ENCODE data around the gene ZBTB1. TPM values are rescaled to one million over a fixed set of nuclear protein-coding genes. Genes with fewer than 3 reads are reported as not detected.

The ZBTB1 gene
- total RNA-seq, 1 experiment from 2014 or later = 37.8 TPM

- peaks cover 13% of the 10 kb centered on the region; the same call in 1 of the 2 replicates for H3K79me2 ChIP-seq (ENCODE audit: insufficient read depth, low read length)
- no peaks in the 10 kb centered on the region for H3K9me3 Mint-ChIP-seq
- no peaks in the 10 kb centered on the region for H3K27me3 ChIP-seq (ENCODE audit: insufficient read depth, low read length)
- no peak overlapping the region for H3K18ac ChIP-seq (ENCODE audit: insufficient read length, low read depth, low read length)
- H2BK5ac ChIP-seq (ENCODE audit: insufficient read length, low read length) = no peak overlapping the region
- H3K56ac ChIP-seq (ENCODE audit: insufficient read length, low read depth, low read length) = no peak overlapping the region
- no peak overlapping the region for H3K4ac ChIP-seq (ENCODE audit: low read depth, low read length)
- no peak overlapping the region for H4K91ac ChIP-seq (ENCODE audit: insufficient read length, low read depth, low read length)
- no peak overlapping the region for H2BK20ac ChIP-seq (ENCODE audit: low read depth, low read length, poor library complexity, severe bottlenecking)
- H4K5ac ChIP-seq (ENCODE audit: insufficient read length, low read depth, low read length) = no peak overlapping the region
- peaks cover 7 to 19% (median 14%) of the 10 kb centered on the region in 3 experiments; a peak in 6 of 7 replicates for H3K36me3 Mint-ChIP-seq (ENCODE audit: insufficient read depth in 1 of 3, low read depth in 3 of 3)
- H3K4me3 Mint-ChIP-seq = peak overlapping the region; percentile 10 to 44; a peak in 2 of 5 replicates
- H4K8ac ChIP-seq (replicated peaks; ENCODE audit: insufficient read length, low read depth, low read length) = no peak overlapping the region
- no peak overlapping the region for H2AFZ ChIP-seq (ENCODE audit: low read length)
- H3K23ac ChIP-seq (ENCODE audit: insufficient read length, low read depth, low read length) = no peak overlapping the region
- no peaks in the 10 kb centered on the region for H3K79me1 ChIP-seq (ENCODE audit: insufficient read depth, low read depth, low read length, poor library complexity, severe bottlenecking)
- H3K27me3 Mint-ChIP-seq (ENCODE audit: low read depth) = no peaks in the 10 kb centered on the region
- peaks cover 15% of the 10 kb centered on the region for H3K23me2 ChIP-seq (ENCODE audit: insufficient read length, low read depth, low read length, poor library complexity, severe bottlenecking)
- no peaks in the 10 kb centered on the region for H3K9me3 ChIP-seq (ENCODE audit: control insufficient read depth, low read depth, low read length)
- H3K27ac Mint-ChIP-seq = no peak overlapping the region; a peak in 1 of 7 replicates
- no peak for DNase-seq
- no peaks in the 10 kb centered on the region; the same call in 1 of the 2 replicates for H3K4me1 ChIP-seq (ENCODE audit: insufficient read depth, low read length)
- H3T11ph ChIP-seq (ENCODE audit: low read length) = no peak overlapping the region
- H3K4me1 Mint-ChIP-seq = peaks cover 27% of the 10 kb centered on the region in 2 experiments
- H2AK5ac ChIP-seq (ENCODE audit: insufficient read length, low read length) = no peak overlapping the region
- no peak overlapping the region for H2BK120ac ChIP-seq (ENCODE audit: low read depth, low read length, poor library complexity, severe bottlenecking)
- H3K4me2 ChIP-seq (ENCODE audit: insufficient read depth, insufficient read length, low read length) = no peak overlapping the region
- H3K9ac ChIP-seq (ENCODE audit: extremely low read depth, insufficient read length, low read length) = no peak overlapping the region
- no peak overlapping the region for H2BK15ac ChIP-seq (ENCODE audit: low read depth, low read length)
- H2BK12ac ChIP-seq (ENCODE audit: insufficient read length, low read depth, low read length) = no peak overlapping the region
- H3K14ac ChIP-seq (ENCODE audit: insufficient read depth, low read length) = no peak overlapping the region
- no CpG with 5 or more reads among the region's 8 CpGs for WGBS (ENCODE audit: extremely low coverage, insufficient read length, low lambda C conversion rate)
- TF ChIP-seq CTCF (conservative IDR thresholded peaks at IDR 0.05) = no peak
- no peaks in the 10 kb centered on the region for H4K20me1 ChIP-seq (ENCODE audit: control insufficient read depth, insufficient read depth, insufficient read length)
- no peak overlapping the region for H3K27ac ChIP-seq (ENCODE audit: insufficient read length, low read depth, low read length)
Measured at GRCh38 chr14:64501411-64502171, 3.0 kb upstream of the ZBTB1 start.
